SK-N-SH (cell line): Measurements from ENCODE around the gene CENPF. TPM values are rescaled to one million over a fixed set of nuclear protein-coding genes. Genes with fewer than 3 reads are reported as not detected.

Source experiments
- CTCF ChIA-PET: fragments of 300-600, 350-600 bp; formaldehyde crosslinking; extraction: SDS; loops from one replicate; lab custom pipeline; 2021; lab: Yijun Ruan, JAX
- POLR2A ChIA-PET: fragments of 350-600 bp; sonication (Branson Sonifier 250); formaldehyde crosslinking; extraction: SDS; loops from one replicate; lab custom pipeline; 2020; ENCODE audit warnings: antibody characterized with exemption, inconsistent platforms; lab: Yijun Ruan, JAX
- DNase-seq: peaks from one replicate; pipeline ENCODE4 v3.0.0; 2012
- H2AFZ ChIP-seq: fragments of 200-600 bp; sonication (generic); 2 replicates; pipeline ENCODE4 v1.8.1; 2016; ENCODE audit warnings: antibody characterized with exemption, mild to moderate bottlenecking, low read depth
- H3F3A ChIP-seq: fragments of 200-600 bp; sonication (generic); replicated peaks from 2 replicates; pipeline ENCODE3; 2016; ENCODE audit warnings: antibody characterized with exemption, mild to moderate bottlenecking; ENCODE audit not compliant: insufficient read depth
- H3K27ac ChIP-seq, 2 experiments: fragments of 200-500 bp in 1 of 2; fragments of 200-600 bp in 1 of 2; sonication (Bioruptor generic) in 1 of 2; sonication (generic), shearing (Covaris generic) in 1 of 2; 2 replicates each; pipeline versions ENCODE4 v1.5.1 to v1.6.1; 2014 to 2016; ENCODE audit warnings: low read depth in 2 of 2, inconsistent platforms in 1 of 2, low read length in 1 of 2, mild to moderate bottlenecking in 1 of 2, mixed read lengths in 1 of 2
- H3K27me3 ChIP-seq: fragments of 200-600 bp; sonication (generic), shearing (Covaris generic); 2 replicates; pipeline ENCODE4 v1.6.1; 2016; ENCODE audit warnings: mixed run types; ENCODE audit not compliant: insufficient read depth
- H3K36me3 ChIP-seq, 2 experiments: fragments of 200-500 bp in 1 of 2; fragments of 200-600 bp in 1 of 2; sonication (Bioruptor generic) in 1 of 2; sonication (generic) in 1 of 2; replicated peaks in 1 of 2; 2 replicates each; pipeline versions ENCODE3 to v1.5.1; 2014 to 2016; ENCODE audit warnings: low read length in 1 of 2, mild to moderate bottlenecking in 1 of 2; ENCODE audit not compliant: insufficient read depth in 2 of 2, control insufficient read depth in 1 of 2
- H3K4me1 ChIP-seq, 2 experiments: fragments of 200-500 bp in 1 of 2; fragments of 200-600 bp in 1 of 2; sonication (Bioruptor generic) in 1 of 2; sonication (generic), shearing (Covaris generic) in 1 of 2; 2 replicates each; pipeline versions ENCODE4 v1.5.1 to v1.6.1; 2014 to 2016; ENCODE audit warnings: low read depth in 1 of 2, low read length in 1 of 2, mixed run types in 1 of 2; ENCODE audit not compliant: insufficient read depth in 2 of 2, control insufficient read depth in 1 of 2
- H3K4me2 ChIP-seq: fragments of 200-600 bp; sonication (generic), shearing (Covaris generic); 2 replicates; pipeline ENCODE4 v1.6.1; 2017; ENCODE audit warnings: mixed run types
- H3K4me3 ChIP-seq, 2 experiments: fragments of 200-500 bp in 1 of 2; fragments of 200-600 bp in 1 of 2; sonication (Bioruptor generic) in 1 of 2; sonication (generic), shearing (Covaris generic) in 1 of 2; 2 replicates each; pipeline versions ENCODE4 v1.5.1 to v1.8.1; 2014 to 2016; ENCODE audit warnings: low read depth in 2 of 2, inconsistent platforms in 1 of 2, low read length in 1 of 2, mild to moderate bottlenecking in 1 of 2, mixed read lengths in 1 of 2, moderate library complexity in 1 of 2
- H3K79me2 ChIP-seq: fragments of 200-600 bp; sonication (generic); 2 replicates; pipeline ENCODE4 v1.8.1; 2017; ENCODE audit warnings: mild to moderate bottlenecking; ENCODE audit not compliant: insufficient read depth
- H3K9ac ChIP-seq: fragments of 200-600 bp; sonication (generic); 2 replicates; pipeline ENCODE4 v1.6.1; 2017; ENCODE audit warnings: mixed run types
- H3K9me2 ChIP-seq: fragments of 200-600 bp; sonication (generic); 2 replicates; pipeline ENCODE4 v1.6.1; 2017; ENCODE audit warnings: mixed run types
- H3K9me3 ChIP-seq: fragments of 200-600 bp; sonication (generic); 2 replicates; pipeline ENCODE4 v1.6.1; 2017; ENCODE audit warnings: mixed run types, mild to moderate bottlenecking, moderate library complexity
- H4K20me1 ChIP-seq: fragments of 200-600 bp; sonication (generic); 2 replicates; pipeline ENCODE4 v1.6.1; 2017; ENCODE audit warnings: mild to moderate bottlenecking, mixed run types; ENCODE audit not compliant: insufficient read depth
- CHD2 ChIP-seq: fragments of 150-350 bp; IDR thresholded peaks from 2 replicates; pipeline ENCODE4 v1.6.1; 2018; ENCODE audit warnings: low read length; ENCODE audit not compliant: partially characterized antibody
- EP300 ChIP-seq, 2 experiments: IDR thresholded peaks; 2 replicates each; pipeline versions ENCODE4 v1.4.0 to v1.6.1; 2012; ENCODE audit warnings: borderline replicate concordance in 1 of 2, low read depth in 1 of 2, low read length in 1 of 2
- FOSL2 ChIP-seq: IDR thresholded peaks from 2 replicates; pipeline ENCODE4 v1.4.0; 2012; ENCODE audit warnings: low read depth, mild to moderate bottlenecking, moderate library complexity, borderline replicate concordance
- FOXJ3 ChIP-seq: sonication (generic); formaldehyde crosslinking; IDR thresholded peaks from 2 replicates; pipeline ENCODE4 v1.5.1; 2020; ENCODE audit warnings: mild to moderate bottlenecking, missing genetic modification reagents
- GATA2 ChIP-seq: sonication (generic); formaldehyde crosslinking; IDR thresholded peaks from 2 replicates; pipeline ENCODE4 v1.5.0; 2020; ENCODE audit warnings: mild to moderate bottlenecking, missing genetic modification reagents
- JUND ChIP-seq: IDR thresholded peaks from 2 replicates; pipeline ENCODE4 v1.4.0; 2012
- MAX ChIP-seq: IDR thresholded peaks from 2 replicates; pipeline ENCODE4 v1.4.0; 2012; ENCODE audit warnings: low read depth
- MXI1 ChIP-seq: IDR thresholded peaks from 2 replicates; pipeline ENCODE4 v1.6.1; 2012; ENCODE audit warnings: mild to moderate bottlenecking, low read depth, low read length, improper control_type of control experiment
- NFIC ChIP-seq: IDR thresholded peaks from 2 replicates; pipeline ENCODE4 v1.4.0; 2012; ENCODE audit warnings: borderline replicate concordance
- NRF1 ChIP-seq: IDR thresholded peaks from 2 replicates; pipeline ENCODE4 v1.6.1; 2012; ENCODE audit warnings: low read depth, mild to moderate bottlenecking, low read length
- PBX3 ChIP-seq: IDR thresholded peaks from 2 replicates; pipeline ENCODE4; 2012
- POLR2AphosphoS5 ChIP-seq: IDR thresholded peaks from 2 replicates; pipeline ENCODE4 v1.6.1; 2012; ENCODE audit warnings: low read depth, low read length
- RAD21 ChIP-seq: IDR thresholded peaks from 2 replicates; pipeline ENCODE4 v1.6.1; 2012; ENCODE audit warnings: mild to moderate bottlenecking, low read length
- RCOR1 ChIP-seq: fragments of 150-350 bp; IDR thresholded peaks from 2 replicates; pipeline ENCODE4 v1.6.1; 2017; ENCODE audit warnings: antibody characterized with exemption, low read length
- RFX5 ChIP-seq: IDR thresholded peaks from 2 replicates; pipeline ENCODE4 v1.6.1; 2012; ENCODE audit warnings: mild to moderate bottlenecking, improper control_type of control experiment, low read length
- RXRA ChIP-seq: IDR thresholded peaks from 2 replicates; pipeline ENCODE4 v1.4.0; 2012; ENCODE audit warnings: low read depth, mild to moderate bottlenecking, borderline replicate concordance
- SIN3A ChIP-seq: IDR thresholded peaks from 2 replicates; pipeline ENCODE4 v1.6.1; 2012; ENCODE audit warnings: low read depth, mild to moderate bottlenecking, low read length, moderate library complexity, borderline replicate concordance
- SMC3 ChIP-seq: IDR thresholded peaks from 2 replicates; pipeline ENCODE4 v1.6.1; 2012; ENCODE audit warnings: low read depth, low read length, improper control_type of control experiment
- TAF1 ChIP-seq: IDR thresholded peaks from 2 replicates; pipeline ENCODE4 v1.6.1; 2012; ENCODE audit warnings: low read depth, mild to moderate bottlenecking, low read length, moderate library complexity, borderline replicate concordance
- TCF12 ChIP-seq: IDR thresholded peaks from 2 replicates; pipeline ENCODE4 v1.4.0; 2012
- USF2 ChIP-seq: fragments of 150-350 bp; IDR thresholded peaks from 2 replicates; pipeline ENCODE4 v1.6.1; 2017; ENCODE audit warnings: antibody characterized with exemption, low read length, low read depth, borderline replicate concordance
- YY1 ChIP-seq: IDR thresholded peaks from 2 replicates; pipeline ENCODE4 v1.4.0; 2012; ENCODE audit warnings: low read depth, mild to moderate bottlenecking
- ZBTB33 ChIP-seq: IDR thresholded peaks from 2 replicates; pipeline ENCODE4 v1.4.0; 2012; ENCODE audit warnings: low read depth, borderline replicate concordance
- WGBS: methylation state at CpG from one replicate; pipeline ENCODE4 v1.1.6; 2017; ENCODE audit warnings: low lambda C conversion rate; 5-methylcytosine and 5-hydroxymethylcytosine counted together
- polyA plus RNA-seq, 3 experiments: library from polyadenylated mRNA; depleted of rRNA; stranded (reverse); fragments of >200 nt; gene quantifications; 2 replicates each; pipeline ENCODE4 v1.2.3, GENCODE V29; 2012

The CENPF gene
- polyA plus RNA-seq, 1 of the 3 experiments (the other 2 are of a cell fraction): 14.5 TPM

- H3K4me3 ChIP-seq: no peak overlapping the region
- 23% methylated on average over 3 of the region's 3 CpGs for WGBS
- no peaks in the 10 kb centered on the region for H3K79me2 ChIP-seq
- H3K9me3 ChIP-seq: no peaks in the 10 kb centered on the region
- no peak for TF ChIP-seq POLR2AphosphoS5
- no peak for TF ChIP-seq NRF1
- TF ChIP-seq ZBTB33: no peak
- no peak for TF ChIP-seq USF2
- no peak for TF ChIP-seq SMC3
- no peak for TF ChIP-seq SIN3A
- no peak for TF ChIP-seq EP300 (IDR thresholded peaks at IDR 0.05; ENCODE audit: borderline replicate concordance in 1 of 2, low read depth in 1 of 2, low read length in 1 of 2)
- no peak for TF ChIP-seq CHD2
- TF ChIP-seq JUND: no peak
- no peak for TF ChIP-seq RAD21
- TF ChIP-seq YY1: no peak
- TF ChIP-seq FOSL2: no peak
- TF ChIP-seq, all 33 proteins: peak for 0
- no peaks in the 10 kb centered on the region for H4K20me1 ChIP-seq
- POLR2A ChIA-PET: no interaction called here
- no peaks in the 10 kb centered on the region; a peak in 1 of 4 replicates for H3K4me1 ChIP-seq
- no peaks in the 10 kb centered on the region for H3K9me2 ChIP-seq
- CTCF ChIA-PET: interaction anchor here (0.7 kb wide), 2 partner anchors 289 to 785 kb away, joined by 3 read pairs; no protein-coding TSS in a partner anchor
- H3K27ac ChIP-seq: no peak overlapping the region
- H3F3A ChIP-seq: no peaks in the 10 kb centered on the region
- no peak overlapping the region for H3K9ac ChIP-seq
- no peaks in the 10 kb centered on the region for H3K27me3 ChIP-seq
- H3K4me2 ChIP-seq: no peak overlapping the region
- DNase-seq: no peak
- no peaks in the 10 kb centered on the region for H3K36me3 ChIP-seq
- H2AFZ ChIP-seq: no peak overlapping the region
These were observed 82.9 kb downstream of the CENPF start for GRCh38 chr1:214685906-214686305.

GRCh38 chr1:214686497-214686896 is 83.5 kb downstream of the CENPF start:
- Histone ChIP-seq H3K4me1 (no peaks in the 10 kb centered on the region; a peak in 1 of 4 replicates), H4K20me1 (no peaks in the 10 kb centered on the region), H3K27ac (no peak overlapping the region), H3K9me3 (no peaks in the 10 kb centered on the region), H3K9ac (no peak overlapping the region), H3K4me3 (no peak overlapping the region), H3F3A (no peaks in the 10 kb centered on the region), H3K9me2 (no peaks in the 10 kb centered on the region), H3K36me3 (no peaks in the 10 kb centered on the region), H2AFZ (no peak overlapping the region), H3K27me3 (no peaks in the 10 kb centered on the region), H3K79me2 (no peaks in the 10 kb centered on the region), H3K4me2 (no peak overlapping the region)
- POLR2A ChIA-PET: no interaction called here
- no peak for DNase-seq
- 61% methylated on average over 5 of the region's 5 CpGs for WGBS
- CTCF ChIA-PET: no interaction called here
- TF ChIP-seq USF2: no peak
- TF ChIP-seq MXI1: no peak
- no peak for TF ChIP-seq ZBTB33
- TF ChIP-seq RFX5: no peak
- TF ChIP-seq EP300 (IDR thresholded peaks at IDR 0.05; ENCODE audit: borderline replicate concordance in 1 of 2, low read depth in 1 of 2, low read length in 1 of 2): no peak
- TF ChIP-seq GATA2 (CRISPR knock-in tag): no peak
- TF ChIP-seq YY1: no peak
- TF ChIP-seq RXRA: no peak
- TF ChIP-seq FOXJ3 (CRISPR knock-in tag): no peak
- no peak for TF ChIP-seq MAX
- no peak for TF ChIP-seq TAF1
- TF ChIP-seq PBX3: no peak
- no peak for TF ChIP-seq NFIC
- no peak for TF ChIP-seq RCOR1
- no peak for TF ChIP-seq TCF12
